Measurements from ENCODE around the gene RPL21.

- TF ChIP-seq CTCF (IDR thresholded peaks at IDR 0.05; ENCODE audit: insufficient read depth, low read length, poor library complexity, severe bottlenecking) (no peak), EZH2phosphoT487 (conservative IDR thresholded peaks at IDR 0.05; ENCODE audit: low read length) (no peak)
These were observed 14.9 kb upstream of the RPL21 start for GRCh38 chr13:27236478-27236877.

Measured in SU-DHL-6 (cell line).